GM12864 (cell line): Measurements from ENCODE around the gene PLOD2.
"Not testable (repeated sequence)": the region's sequence is repeated elsewhere in the genome, so short reads cannot be mapped to it uniquely, and the experiment has no call there.

Experiments
- DNase-seq: peaks from one replicate; pipeline ENCODE4 v3.0.0-alpha.2; 2011; ENCODE audit warnings: low read depth
- H3K4me3 ChIP-seq: 2 replicates; pipeline ENCODE4 v1.5.1; 2011; ENCODE audit warnings: mild to moderate bottlenecking, low read depth, low read length, control low read depth
- CTCF ChIP-seq: IDR thresholded peaks from 2 replicates; pipeline ENCODE4 v1.5.1; 2011; ENCODE audit warnings: low read depth, mild to moderate bottlenecking, moderate library complexity, low read length, control low read depth, inconsistent platforms; ENCODE audit errors: missing control alignments

Gene PLOD2

GRCh38 chr3:146124126-146124801 is 36.7 kb downstream of the PLOD2 start:
- no peak for DNase-seq
- TF ChIP-seq CTCF = no peak
- H3K4me3 ChIP-seq = no peak overlapping the region

GRCh38 chr3:146117406-146118285 is 43.3 kb downstream of the PLOD2 start:
- TF ChIP-seq CTCF = no peak
- DNase-seq = no peak
- H3K4me3 ChIP-seq = no peak overlapping the region

DNA sequence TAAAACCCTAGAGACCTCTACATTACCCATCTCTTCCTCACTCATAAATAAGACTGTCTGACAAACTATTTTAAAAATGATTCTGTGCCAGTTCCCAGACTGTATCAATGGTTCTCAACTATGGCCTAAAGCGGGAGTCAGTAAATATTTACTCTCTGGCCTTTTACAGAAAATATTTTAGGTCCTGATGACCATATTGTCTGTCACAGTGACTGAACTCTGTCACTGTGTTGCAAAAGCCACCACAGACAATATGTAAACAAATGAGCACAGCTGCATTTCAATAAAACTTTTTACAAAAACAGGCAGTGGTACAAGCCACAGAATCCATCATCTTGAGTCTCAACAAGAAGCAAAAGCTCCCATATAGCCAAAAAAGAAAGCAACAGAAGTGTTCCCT is 45.4 kb downstream of the PLOD2 start:
- no peak for DNase-seq
- TF ChIP-seq CTCF = no peak
- no peak overlapping the region for H3K4me3 ChIP-seq

GRCh38 chr3:146113804-146114203 is 47.2 kb downstream of the PLOD2 start:
- H3K4me3 ChIP-seq, DNase-seq: not testable (repeated sequence)

DNA sequence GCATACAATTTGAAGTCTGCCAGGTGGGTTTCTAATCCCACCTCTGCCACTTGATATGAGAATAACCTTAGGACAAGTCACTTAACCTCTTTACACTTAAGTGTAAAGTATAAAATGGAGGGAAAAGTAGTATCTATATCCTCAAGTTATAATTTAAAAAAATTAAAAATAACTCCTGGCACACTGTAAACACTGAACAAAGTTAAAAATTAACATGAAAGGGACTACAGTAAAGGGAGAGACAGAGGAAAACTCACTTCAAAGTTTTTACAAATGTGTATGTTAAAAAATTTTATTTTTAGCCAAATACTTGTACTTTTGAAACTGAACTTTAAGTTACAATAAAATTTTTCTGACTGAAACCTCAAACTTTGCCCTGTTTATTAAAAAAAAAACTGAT is 49.6 kb downstream of the PLOD2 start:
- DNase-seq = no peak
- TF ChIP-seq CTCF = no peak
- H3K4me3 ChIP-seq = no peak overlapping the region

- no peak overlapping the region for H3K4me3 ChIP-seq
- no peak for DNase-seq
- no peak for TF ChIP-seq CTCF
These were observed 50.8 kb downstream of the PLOD2 start for GRCh38 chr3:146110161-146110560.

- no peak for TF ChIP-seq CTCF
- DNase-seq = no peak
- no peak overlapping the region for H3K4me3 ChIP-seq
These were observed 54.0 kb downstream of the PLOD2 start for GRCh38 chr3:146106986-146107385.
